ENCODE measurements around the gene ZNF263.

ZNF263 gene

DNA sequence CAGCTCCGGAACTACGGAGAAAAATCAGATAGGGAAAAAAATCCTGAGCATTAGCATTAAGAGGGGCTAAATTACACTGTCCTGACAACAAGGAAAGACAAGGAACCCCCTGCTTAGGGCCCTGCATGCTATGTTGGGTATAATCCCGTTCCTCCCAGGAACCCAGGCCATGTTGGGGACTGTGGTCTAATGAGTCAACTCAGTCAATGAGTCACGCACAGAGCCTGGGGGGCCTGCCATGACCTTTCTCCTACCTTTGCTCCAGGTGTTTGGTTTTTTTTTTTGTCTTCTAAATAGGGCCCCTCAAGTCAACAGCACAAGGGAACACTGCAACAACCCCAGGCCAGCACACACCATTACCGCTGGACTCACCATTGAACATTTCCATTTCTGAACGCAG lies 39.4 kb upstream of the ZNF263 start:
- no peak for TF ChIP-seq SUZ12 (IDR thresholded peaks at IDR 0.05; ENCODE audit: extremely low read depth, insufficient read depth, insufficient read length)
- TF ChIP-seq YY1 (IDR thresholded peaks at IDR 0.05; ENCODE audit: insufficient read depth, insufficient read length) = no peak
- Histone ChIP-seq H3K9me3 (ENCODE audit: insufficient read depth, low read length) (no peaks in the 10 kb centered on the region), H3K27me3 (ENCODE audit: insufficient read depth, insufficient read length) (peaks cover 13% of the 10 kb centered on the region), H3K4me3 (ENCODE audit: insufficient read length, low read depth) (no peak overlapping the region), H3K36me3 (ENCODE audit: insufficient read depth, insufficient read length, low read length) (no peaks in the 10 kb centered on the region), H3K4me1 (ENCODE audit: insufficient read depth, insufficient read length) (no peaks in the 10 kb centered on the region), H3K9ac (ENCODE audit: insufficient read length, low read depth) (no peak overlapping the region)
- no peak for DNase-seq (ENCODE audit: low read depth, low spot score)

DNA sequence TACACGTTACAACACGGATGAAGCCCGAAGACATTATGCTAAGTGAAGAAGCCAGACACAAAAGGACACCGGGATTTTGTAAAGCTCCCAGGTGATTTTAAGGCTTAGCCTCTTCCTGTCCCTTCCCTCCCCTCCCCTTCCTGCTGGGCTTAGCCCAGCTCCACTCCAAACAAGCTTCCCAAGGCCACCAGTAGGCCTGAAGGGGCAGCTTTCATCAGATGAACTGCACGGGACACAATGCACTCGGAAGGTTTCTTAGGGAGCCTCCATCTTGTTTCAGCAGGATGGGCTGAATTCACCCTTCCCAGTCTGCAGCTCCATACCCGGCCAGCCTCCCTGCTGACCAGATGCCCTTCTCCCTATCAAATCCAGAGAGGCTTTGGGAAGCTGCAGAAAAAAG lies 37.3 kb upstream of the ZNF263 start:
- Histone ChIP-seq H3K27me3 (ENCODE audit: insufficient read depth, insufficient read length) (peaks cover 3% of the 10 kb centered on the region), H3K4me1 (ENCODE audit: insufficient read depth, insufficient read length) (no peaks in the 10 kb centered on the region), H3K9ac (ENCODE audit: insufficient read length, low read depth) (no peak overlapping the region), H3K9me3 (ENCODE audit: insufficient read depth, low read length) (no peaks in the 10 kb centered on the region), H3K4me3 (ENCODE audit: insufficient read length, low read depth) (no peak overlapping the region), H3K36me3 (ENCODE audit: insufficient read depth, insufficient read length, low read length) (no peaks in the 10 kb centered on the region)
- TF ChIP-seq SUZ12 (IDR thresholded peaks at IDR 0.05; ENCODE audit: extremely low read depth, insufficient read depth, insufficient read length) (no peak), YY1 (IDR thresholded peaks at IDR 0.05; ENCODE audit: insufficient read depth, insufficient read length) (no peak), ZNF274 (IDR thresholded peaks at IDR 0.05; ENCODE audit: low read depth, low read length) (no peak)
- DNase-seq (ENCODE audit: low read depth, low spot score) = no peak

DNA sequence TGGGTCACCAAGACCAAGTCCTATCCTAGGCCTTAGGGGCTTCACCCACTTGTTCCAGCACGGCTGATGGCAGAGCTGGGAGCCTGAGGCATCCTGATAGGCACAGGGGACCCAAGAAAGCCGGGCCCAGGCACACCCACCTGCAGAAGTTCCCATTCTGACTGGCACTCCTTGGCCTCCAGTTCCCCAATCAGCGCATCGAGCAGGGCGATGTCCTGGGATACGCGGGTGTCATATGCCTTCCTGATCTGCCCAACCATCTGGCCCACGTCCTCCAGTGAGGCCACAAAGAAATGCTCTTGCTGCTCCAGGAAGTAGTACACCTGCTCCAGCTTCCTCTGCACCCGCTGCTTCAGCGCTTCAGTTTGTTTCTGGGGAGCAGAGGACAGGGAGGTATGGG lies 36.4 kb upstream of the ZNF263 start:
- H3K9ac ChIP-seq (ENCODE audit: insufficient read length, low read depth) = no peak overlapping the region
- no peak for DNase-seq (ENCODE audit: low read depth, low spot score)
- TF ChIP-seq ZNF274 (IDR thresholded peaks at IDR 0.05; ENCODE audit: low read depth, low read length) (no peak), YY1 (IDR thresholded peaks at IDR 0.05; ENCODE audit: insufficient read depth, insufficient read length) (no peak), SUZ12 (IDR thresholded peaks at IDR 0.05; ENCODE audit: extremely low read depth, insufficient read depth, insufficient read length) (no peak)
- H3K27me3 ChIP-seq (ENCODE audit: insufficient read depth, insufficient read length) = peaks cover 2% of the 10 kb centered on the region
- no peaks in the 10 kb centered on the region for H3K36me3 ChIP-seq (ENCODE audit: insufficient read depth, insufficient read length, low read length)
- no peaks in the 10 kb centered on the region for H3K4me1 ChIP-seq (ENCODE audit: insufficient read depth, insufficient read length)
- no peaks in the 10 kb centered on the region for H3K9me3 ChIP-seq (ENCODE audit: insufficient read depth, low read length)
- H3K4me3 ChIP-seq (ENCODE audit: insufficient read length, low read depth) = no peak overlapping the region

DNA sequence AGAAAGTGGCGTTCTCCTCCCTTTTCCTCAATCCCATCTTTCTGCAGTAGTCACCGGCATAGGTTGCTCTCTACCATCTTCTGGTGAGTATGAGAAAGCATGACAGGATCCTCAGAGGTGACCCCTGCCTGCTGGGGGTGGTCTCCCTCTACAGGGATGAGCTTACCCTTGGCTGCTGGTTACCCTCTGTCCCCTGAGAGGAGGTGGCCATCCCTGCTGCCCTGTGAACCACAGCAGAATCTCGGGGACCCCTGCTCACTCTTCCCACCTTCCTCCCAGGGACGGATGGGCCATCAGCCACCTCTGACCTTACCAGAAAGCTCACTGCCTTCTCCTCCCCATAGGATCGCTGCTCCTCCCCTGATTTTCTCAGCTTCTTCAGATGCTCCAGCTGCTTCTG lies 34.7 kb upstream of the ZNF263 start:
- H3K27me3 ChIP-seq (ENCODE audit: insufficient read depth, insufficient read length) = peaks cover 2% of the 10 kb centered on the region

DNA sequence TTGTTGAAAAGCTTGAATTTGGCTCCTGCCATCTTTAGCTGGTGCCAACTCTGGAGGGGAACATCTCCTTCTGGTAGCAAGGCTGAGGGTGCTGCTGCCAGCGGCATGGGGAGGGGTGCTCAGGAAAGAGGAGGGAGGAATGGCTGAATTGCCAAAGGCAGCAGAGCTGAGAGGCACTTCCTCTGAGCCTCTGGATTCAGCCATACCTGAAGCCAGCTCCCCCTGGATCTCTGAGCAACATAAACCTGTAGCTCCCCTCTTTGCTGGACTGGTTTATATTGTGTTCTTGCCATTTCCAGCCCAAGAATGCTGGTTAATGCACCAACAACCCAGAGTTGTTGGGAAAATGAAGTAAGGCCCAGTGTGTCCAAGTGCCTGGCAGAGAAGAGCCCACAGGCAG lies 34.3 kb upstream of the ZNF263 start:
- peaks cover 2% of the 10 kb centered on the region for H3K27me3 ChIP-seq (ENCODE audit: insufficient read depth, insufficient read length)

More for the DNA sequence above, 34.7 kb upstream of the ZNF263 start:
- Histone ChIP-seq H3K4me1 (ENCODE audit: insufficient read depth, insufficient read length) (no peaks in the 10 kb centered on the region), H3K9ac (ENCODE audit: insufficient read length, low read depth) (no peak overlapping the region), H3K4me3 (ENCODE audit: insufficient read length, low read depth) (no peak overlapping the region), H3K36me3 (ENCODE audit: insufficient read depth, insufficient read length, low read length) (no peaks in the 10 kb centered on the region), H3K9me3 (ENCODE audit: insufficient read depth, low read length) (no peaks in the 10 kb centered on the region)
- no peak for TF ChIP-seq SUZ12 (IDR thresholded peaks at IDR 0.05; ENCODE audit: extremely low read depth, insufficient read depth, insufficient read length)
- no peak for DNase-seq (ENCODE audit: low read depth, low spot score)

DNA sequence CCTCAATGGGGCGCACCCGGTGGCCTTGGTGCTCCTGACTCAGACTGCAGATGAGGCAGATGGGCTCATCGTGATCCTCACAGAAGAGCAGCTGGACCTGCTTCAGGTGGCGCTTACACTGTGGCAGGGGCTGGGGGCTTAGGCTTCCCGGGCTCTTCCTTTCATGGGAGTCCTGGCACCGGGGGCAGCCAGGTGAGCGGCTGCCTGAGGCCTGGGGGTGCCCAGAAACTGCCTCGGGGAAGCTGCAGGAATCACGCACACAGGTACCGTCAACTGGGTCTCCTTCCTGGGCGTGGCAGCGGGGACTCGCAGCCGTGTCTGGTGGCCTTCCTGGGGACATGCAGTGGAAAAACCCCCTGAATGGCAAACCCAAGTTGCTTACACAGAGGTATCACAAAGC lies 33.8 kb upstream of the ZNF263 start:
- Histone ChIP-seq H3K4me1 (ENCODE audit: insufficient read depth, insufficient read length) (no peaks in the 10 kb centered on the region), H3K27me3 (ENCODE audit: insufficient read depth, insufficient read length) (peaks cover 2% of the 10 kb centered on the region), H3K4me3 (ENCODE audit: insufficient read length, low read depth) (no peak overlapping the region), H3K36me3 (ENCODE audit: insufficient read depth, insufficient read length, low read length) (no peaks in the 10 kb centered on the region), H3K9ac (ENCODE audit: insufficient read length, low read depth) (no peak overlapping the region), H3K9me3 (ENCODE audit: insufficient read depth, low read length) (no peaks in the 10 kb centered on the region)
- no peak for DNase-seq (ENCODE audit: low read depth, low spot score)
- TF ChIP-seq ZNF274 (IDR thresholded peaks at IDR 0.05; ENCODE audit: low read depth, low read length) (no peak), YY1 (IDR thresholded peaks at IDR 0.05; ENCODE audit: insufficient read depth, insufficient read length) (no peak), SUZ12 (IDR thresholded peaks at IDR 0.05; ENCODE audit: extremely low read depth, insufficient read depth, insufficient read length) (no peak)

More for the DNA sequence above, 34.3 kb upstream of the ZNF263 start:
- no peak for DNase-seq (ENCODE audit: low read depth, low spot score)
- H3K36me3 ChIP-seq (ENCODE audit: insufficient read depth, insufficient read length, low read length) = no peaks in the 10 kb centered on the region
- no peaks in the 10 kb centered on the region for H3K9me3 ChIP-seq (ENCODE audit: insufficient read depth, low read length)
- H3K4me3 ChIP-seq (ENCODE audit: insufficient read length, low read depth) = no peak overlapping the region
- no peaks in the 10 kb centered on the region for H3K4me1 ChIP-seq (ENCODE audit: insufficient read depth, insufficient read length)
- TF ChIP-seq SUZ12 (IDR thresholded peaks at IDR 0.05; ENCODE audit: extremely low read depth, insufficient read depth, insufficient read length) (no peak), YY1 (IDR thresholded peaks at IDR 0.05; ENCODE audit: insufficient read depth, insufficient read length) (no peak), ZNF274 (IDR thresholded peaks at IDR 0.05; ENCODE audit: low read depth, low read length) (no peak)
- no peak overlapping the region for H3K9ac ChIP-seq (ENCODE audit: insufficient read length, low read depth)

DNA sequence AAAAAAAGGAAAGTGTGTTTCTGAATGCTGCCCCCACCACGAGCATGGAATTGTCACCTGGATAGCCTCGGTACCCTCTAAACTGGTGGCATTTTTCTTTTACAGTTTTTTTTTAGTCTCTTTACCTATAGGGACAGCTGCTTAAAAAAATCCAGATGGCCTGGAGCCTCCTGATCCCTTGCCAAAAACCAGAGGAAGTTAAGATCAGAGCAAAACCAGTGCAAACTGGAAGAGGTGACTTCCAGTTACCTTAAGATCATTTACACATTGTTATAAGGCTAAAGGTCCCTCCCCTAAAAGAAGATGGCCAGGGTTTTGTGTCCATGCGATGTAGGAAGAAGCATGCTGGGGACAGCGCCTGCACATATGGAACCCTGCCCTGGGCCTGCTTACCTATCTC lies 30.3 kb upstream of the ZNF263 start:
- H3K9me3 ChIP-seq (ENCODE audit: insufficient read depth, low read length) = no peaks in the 10 kb centered on the region
- peaks cover 2% of the 10 kb centered on the region for H3K27me3 ChIP-seq (ENCODE audit: insufficient read depth, insufficient read length)
- no peak for TF ChIP-seq SUZ12 (IDR thresholded peaks at IDR 0.05; ENCODE audit: extremely low read depth, insufficient read depth, insufficient read length)
- no peak for TF ChIP-seq ZNF274 (IDR thresholded peaks at IDR 0.05; ENCODE audit: low read depth, low read length)
- no peak for TF ChIP-seq YY1 (IDR thresholded peaks at IDR 0.05; ENCODE audit: insufficient read depth, insufficient read length)
- H3K36me3 ChIP-seq (ENCODE audit: insufficient read depth, insufficient read length, low read length) = no peaks in the 10 kb centered on the region
- no peak overlapping the region for H3K4me3 ChIP-seq (ENCODE audit: insufficient read length, low read depth)
- peaks cover 3% of the 10 kb centered on the region for H3K4me1 ChIP-seq (ENCODE audit: insufficient read depth, insufficient read length)
- DNase-seq (ENCODE audit: low read depth, low spot score) = no peak
- no peak overlapping the region for H3K9ac ChIP-seq (ENCODE audit: insufficient read length, low read depth)

DNA sequence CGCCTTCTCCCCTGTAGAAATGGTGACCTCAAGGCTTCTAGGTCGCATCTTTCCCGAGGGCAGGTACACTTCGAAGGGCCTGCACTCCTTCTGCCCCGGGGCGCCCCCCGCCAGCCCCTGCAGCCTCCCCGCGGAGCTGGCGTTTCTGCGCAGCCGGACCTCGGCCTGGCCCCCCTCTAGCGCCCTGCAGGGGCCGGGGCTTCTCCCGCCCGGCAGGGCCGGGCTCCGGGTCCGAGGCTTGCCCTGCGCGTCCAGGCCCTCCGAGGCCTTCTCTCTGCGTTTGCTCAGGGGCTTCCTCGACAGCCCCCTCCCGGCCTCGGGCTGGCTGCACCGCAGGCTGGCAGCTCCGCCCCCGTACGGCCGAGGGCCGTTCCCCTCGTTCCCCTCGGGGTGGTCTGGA lies 29.0 kb upstream of the ZNF263 start:
- H3K9ac ChIP-seq (ENCODE audit: insufficient read length, low read depth) = no peak overlapping the region
- TF ChIP-seq SUZ12 (IDR thresholded peaks at IDR 0.05; ENCODE audit: extremely low read depth, insufficient read depth, insufficient read length) = no peak
- no peak for TF ChIP-seq ZNF274 (IDR thresholded peaks at IDR 0.05; ENCODE audit: low read depth, low read length)
- TF ChIP-seq YY1 (IDR thresholded peaks at IDR 0.05; ENCODE audit: insufficient read depth, insufficient read length) = no peak
- H3K4me1 ChIP-seq (ENCODE audit: insufficient read depth, insufficient read length) = peaks cover 3% of the 10 kb centered on the region
- H3K36me3 ChIP-seq (ENCODE audit: insufficient read depth, insufficient read length, low read length) = no peaks in the 10 kb centered on the region
- H3K27me3 ChIP-seq (ENCODE audit: insufficient read depth, insufficient read length) = peaks cover under 1% of the 10 kb centered on the region
- H3K4me3 ChIP-seq (ENCODE audit: insufficient read length, low read depth) = no peak overlapping the region
- no peaks in the 10 kb centered on the region for H3K9me3 ChIP-seq (ENCODE audit: insufficient read depth, low read length)
- no peak for DNase-seq (ENCODE audit: low read depth, low spot score)

Data from NT2/D1 (cell line).